HS-27A (cell line): ENCODE results near the gene KMT2D.

Source experiments
- DNase-seq: peaks from one replicate; pipeline ENCODE4 v3.0.0-alpha.2; 2012; ENCODE audit warnings: low read depth, missing footprints

Gene KMT2D

GRCh38 chr12:49060237-49061156 is at the start of gene KMT2D:
KMT2D (minus strand) TSS chr12:49060794; CDS start chr12:49055324, 5,470 bp downstream.
- peak; percentile 81 for DNase-seq

- DNase-seq: no peak
Measured at GRCh38 chr12:49109641-49110463, 49.3 kb upstream of the KMT2D start.

GRCh38 chr12:49108958-49109404 is 48.4 kb upstream of the KMT2D start:
- DNase-seq: no peak

- no peak for DNase-seq
Measured at GRCh38 chr12:49105504-49106084, 45.0 kb upstream of the KMT2D start.

- DNase-seq: no peak
Measured at GRCh38 chr12:49104822-49105221, 44.2 kb upstream of the KMT2D start.

- DNase-seq: no peak
Measured at GRCh38 chr12:49100380-49100779, 39.8 kb upstream of the KMT2D start.

GRCh38 chr12:49098703-49099102 is 38.1 kb upstream of the KMT2D start:
- DNase-seq: no peak

- DNase-seq: no peak
Measured at GRCh38 chr12:49098035-49098451, 37.4 kb upstream of the KMT2D start.

GRCh38 chr12:49097381-49097780 is 36.8 kb upstream of the KMT2D start:
- no peak for DNase-seq

- DNase-seq: no peak
Measured at GRCh38 chr12:49094975-49095365, 34.4 kb upstream of the KMT2D start.

- no peak for DNase-seq
Measured at GRCh38 chr12:49094160-49094974, 33.8 kb upstream of the KMT2D start, which contains the start of gene DHH. DHH (minus strand) TSS chr12:49094801; CDS start chr12:49094512, 289 bp downstream.

GRCh38 chr12:49093792-49094159 is 33.2 kb upstream of the KMT2D start:
- no peak for DNase-seq

GRCh38 chr12:49092816-49093406 is 32.3 kb upstream of the KMT2D start:
- DNase-seq: no peak

- DNase-seq: no peak
Measured at GRCh38 chr12:49092086-49092815, 31.7 kb upstream of the KMT2D start.

- no peak for DNase-seq
Measured at GRCh38 chr12:49091836-49092085, 31.2 kb upstream of the KMT2D start.

- no peak for DNase-seq
Measured at GRCh38 chr12:49091056-49091835, 30.7 kb upstream of the KMT2D start.

GRCh38 chr12:49089821-49090773 is 29.5 kb upstream of the KMT2D start:
- DNase-seq: no peak

GRCh38 chr12:49088932-49089330 is 28.3 kb upstream of the KMT2D start:
- DNase-seq: no peak
